ENCODE data around the gene OR2B6.

Gene OR2B6

DNA sequence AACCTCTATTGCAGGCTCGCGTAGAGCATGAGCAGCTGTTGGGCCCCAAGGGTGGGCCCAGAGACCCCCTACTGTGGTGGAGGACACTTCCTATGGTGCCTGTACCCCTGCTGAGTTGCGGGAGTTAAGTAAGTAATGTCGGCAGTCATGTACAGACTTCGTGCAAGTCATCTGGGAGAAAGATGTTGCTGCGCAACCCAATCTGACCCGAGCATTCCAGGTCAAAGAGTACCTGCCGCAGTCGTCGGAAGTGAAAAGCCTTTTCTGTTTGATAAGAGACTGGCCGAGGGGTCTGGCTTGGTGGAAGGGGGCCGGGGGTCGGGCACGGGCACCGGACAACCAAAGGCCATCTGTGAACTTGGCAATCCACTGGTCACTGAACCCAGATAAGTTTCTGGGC lies 44.3 kb downstream of the OR2B6 start:
- DNase-seq, result no peak

DNA sequence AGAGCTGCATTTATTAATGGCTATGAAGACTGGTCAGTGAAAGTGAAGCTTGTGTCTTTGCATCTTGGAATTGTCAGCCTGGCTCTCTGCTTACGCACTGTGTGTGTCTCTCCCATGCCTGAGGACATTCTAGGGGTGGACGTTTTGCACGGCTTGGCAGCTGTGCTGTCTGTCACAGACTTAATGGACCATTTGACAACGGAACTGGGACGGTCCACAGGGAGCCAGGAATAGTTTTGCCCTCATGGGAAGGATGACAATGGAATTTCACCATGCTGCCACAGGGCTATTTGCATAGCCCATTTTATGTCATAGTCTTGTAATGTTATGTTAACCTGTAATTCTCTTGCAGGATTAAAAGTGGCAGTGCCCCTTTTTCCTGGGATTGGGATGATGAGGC lies 44.7 kb downstream of the OR2B6 start:
- no peak for DNase-seq

DNA sequence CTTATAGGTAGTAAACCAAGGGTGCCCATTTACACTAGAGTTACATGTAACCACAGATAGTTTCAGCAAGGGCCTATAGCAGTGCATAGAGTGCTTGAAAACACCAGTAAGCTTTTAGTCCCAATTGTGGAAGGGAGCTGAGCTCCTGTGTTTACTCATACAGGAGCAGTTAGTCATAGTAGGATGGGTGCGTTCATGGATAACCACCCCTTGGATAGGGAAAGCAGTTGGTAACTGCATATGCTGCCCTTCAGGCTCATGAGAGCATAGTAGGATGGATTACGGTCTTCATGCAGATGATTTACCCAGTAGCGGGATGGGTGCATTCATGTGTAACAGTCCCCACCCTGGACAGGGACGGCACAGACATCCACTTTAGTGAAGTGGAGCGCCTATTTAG lies 45.1 kb downstream of the OR2B6 start:
- no peak for DNase-seq

DNA sequence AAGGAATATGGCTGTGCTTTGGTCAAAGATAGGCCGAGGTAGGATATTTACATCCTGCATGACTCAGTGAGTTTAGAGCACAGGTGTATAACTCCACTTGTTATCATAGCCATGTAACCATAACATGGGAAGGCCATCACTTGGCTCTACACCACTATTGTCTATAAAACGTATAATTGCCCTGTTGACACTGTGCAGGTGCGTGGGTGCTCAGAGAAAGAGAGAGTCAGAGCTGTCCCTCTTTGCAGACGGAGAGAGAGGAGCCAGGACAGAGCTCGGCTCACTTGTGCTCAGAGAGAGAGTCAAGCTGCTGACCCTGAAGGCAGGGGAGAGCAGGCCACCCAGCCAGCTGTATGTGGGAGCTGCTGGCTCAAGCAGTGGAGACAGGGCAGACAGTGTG lies 46.0 kb downstream of the OR2B6 start:
- DNase-seq, result no peak

DNA sequence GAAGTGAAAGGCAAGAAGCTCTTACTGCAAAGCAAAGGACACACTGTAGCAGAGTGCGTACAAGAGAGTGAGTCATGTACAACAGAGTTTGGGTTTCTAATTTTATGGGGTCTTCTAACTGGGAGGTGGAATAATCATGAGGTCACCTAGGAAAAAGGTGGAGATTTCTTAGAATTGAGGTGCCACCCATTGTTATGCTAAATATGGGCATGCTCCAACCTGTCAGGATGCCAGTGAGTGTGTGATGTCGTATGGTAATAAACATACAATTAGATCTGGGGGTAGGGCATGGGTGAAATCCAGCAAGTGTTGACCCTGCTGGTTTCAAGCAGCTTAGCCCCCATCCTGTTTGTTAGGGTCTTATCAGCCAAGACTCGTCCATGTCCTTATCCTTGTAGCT lies 46.6 kb downstream of the OR2B6 start:
- DNase-seq, result no peak

DNA sequence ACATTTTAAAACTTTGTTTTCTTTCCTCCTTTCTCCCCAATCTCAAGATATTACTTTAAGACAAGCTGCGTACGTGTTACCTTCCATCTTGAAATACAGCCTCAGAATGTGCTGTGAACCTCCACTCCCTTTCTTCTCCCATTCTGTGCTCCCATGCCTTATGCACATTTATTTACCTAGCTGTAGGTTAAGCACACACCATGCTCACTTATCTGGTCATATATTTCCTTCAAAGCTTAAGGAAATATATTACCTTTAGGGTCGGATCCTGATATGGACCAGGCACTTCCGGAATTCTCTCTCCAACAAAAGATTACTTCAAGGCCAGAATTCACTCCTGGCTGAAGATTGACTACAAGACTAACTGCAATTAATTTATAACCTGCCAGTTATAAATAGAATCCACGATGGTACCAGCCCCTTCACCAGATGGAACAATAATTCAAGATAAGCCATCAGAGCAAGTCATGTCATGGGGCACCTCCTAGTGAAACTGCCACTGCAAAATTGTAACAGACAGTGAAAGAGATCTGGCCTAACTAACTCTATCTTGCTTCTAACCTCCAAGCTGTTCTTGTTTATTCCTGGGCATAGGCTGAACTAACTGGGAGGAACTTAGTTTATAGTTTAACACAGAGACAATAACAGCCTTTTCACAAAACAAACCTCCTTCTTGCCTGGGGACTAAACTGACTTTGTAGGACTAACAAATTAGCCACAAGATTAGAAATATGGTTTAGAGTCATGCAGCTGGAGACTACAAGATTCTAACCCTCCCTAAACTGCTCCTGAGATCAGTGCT lies 47.5 kb downstream of the OR2B6 start:
- DNase-seq, result no peak

DNA sequence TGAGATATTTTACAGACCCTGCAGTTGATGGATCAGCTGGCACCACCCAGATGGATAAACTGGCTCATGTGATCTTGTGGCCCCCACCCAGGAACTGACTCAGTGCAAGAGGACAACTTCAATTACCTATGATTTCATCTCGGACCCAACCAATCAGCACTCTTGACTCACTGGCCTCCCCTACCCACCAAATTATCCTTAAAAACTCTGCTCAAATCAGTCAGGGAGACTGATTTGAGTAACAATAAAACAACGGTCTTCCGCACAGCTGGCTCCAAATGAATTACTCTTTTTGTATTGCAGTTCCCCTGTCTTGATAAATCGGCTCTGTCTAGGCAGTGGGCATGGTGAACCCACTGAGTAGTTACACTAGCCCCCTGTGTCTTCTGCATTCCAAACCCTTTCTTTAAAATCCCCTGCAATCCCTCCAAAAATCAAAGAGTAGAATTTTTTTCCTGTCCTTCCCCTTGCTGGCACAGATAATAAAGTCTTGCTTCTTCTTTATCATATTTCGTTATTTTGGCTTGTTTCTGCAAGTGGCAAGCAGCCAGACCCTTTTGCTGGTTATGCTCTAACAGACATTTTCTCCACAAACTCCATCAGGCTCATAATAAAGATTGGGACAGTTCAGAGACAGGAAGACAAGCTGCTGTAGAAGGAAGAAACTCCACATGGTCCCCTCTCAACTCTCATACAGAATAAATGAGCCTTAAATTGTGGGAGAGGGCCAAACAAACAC lies 48.3 kb downstream of the OR2B6 start:
- DNase-seq, result no peak

DNA sequence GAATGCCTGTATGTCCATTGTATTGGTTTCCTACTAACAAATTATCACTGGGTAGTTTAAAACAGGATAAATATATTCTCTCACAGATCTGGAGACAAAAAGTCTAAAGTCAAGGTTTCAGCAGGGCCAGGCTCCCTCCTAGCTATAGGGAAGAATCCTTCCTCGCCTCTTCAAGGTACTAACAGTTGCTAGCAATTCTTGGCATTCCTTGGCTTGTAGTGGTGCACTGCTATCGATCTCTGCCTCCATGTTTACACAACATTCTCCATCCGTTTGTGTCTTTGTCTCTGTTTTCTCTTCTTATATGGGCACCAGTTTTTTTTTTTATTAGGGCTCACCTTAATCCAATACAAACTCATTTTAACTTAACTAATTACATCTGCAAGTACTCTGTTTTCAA lies 48.9 kb downstream of the OR2B6 start:
- no peak for DNase-seq

Measured in activated T-cell treated with anti-CD3 and anti-CD28 coated beads, Interleukin-2, amount 50 U/mL, for 1 hour (primary cell).